A673 (cell line): Measurements from ENCODE around the gene SYT7.
A peak's percentile ranks its signal among the peaks of the same experiment; 100 is the strongest.

ENCODE experiments used
- CTCF ChIP-seq: fragments of 300-800, 200-600 bp; sonication (generic); conservative IDR thresholded peaks from 2 replicates; pipeline ENCODE4 v1.5.1; 2017; ENCODE audit warnings: low read depth, mild to moderate bottlenecking, antibody characterized with exemption, low read length, moderate library complexity, mixed read lengths
- EZH2 ChIP-seq: fragments of 200-600 bp; sonication (generic); IDR thresholded peaks from 2 replicates; pipeline ENCODE4 v1.6.1; 2017; ENCODE audit warnings: borderline replicate concordance, low read depth, mild to moderate bottlenecking, mixed read lengths, antibody characterized with exemption, low read length; ENCODE audit not compliant: poor library complexity, severe bottlenecking

GRCh38 chr11:61580271-61580888 lies 496 bp downstream of the SYT7 start:
- TF ChIP-seq CTCF (no peak), EZH2 (peak; percentile 87)
